HepG2 (cell line): ENCODE measurements around the gene DYNC2LI1. TPM values are rescaled to one million over a fixed set of nuclear protein-coding genes. Genes with fewer than 3 reads are reported as not detected.

Experiments used
- ATAC-seq: fragments of 200-7000 bp; cut with Tn5 transposase; 3 replicates; pipeline ENCODE4 v1.9.1; 2020; ENCODE audit warnings: mild to moderate bottlenecking, moderate library complexity
- BruUV-seq: library from RNA; stranded (reverse); fragments of 400-500 nt; replicated peaks from 2 replicates; lab custom pipeline; 2021; lab: Mats Ljungman, UMichigan
- CTCF ChIA-PET: fragments of 300-600 bp; formaldehyde crosslinking; extraction: SDS; loops from one replicate; lab custom pipeline; 2021; ENCODE audit warnings: low total read pairs, inconsistent platforms, low intra/inter-chr PET ratio; lab: Yijun Ruan, JAX
- POLR2A ChIA-PET: fragments of 350-600 bp; sonication (Branson Sonifier 250); formaldehyde crosslinking; loops from one replicate; lab custom pipeline; 2020; ENCODE audit warnings: antibody characterized with exemption, inconsistent platforms; lab: Yijun Ruan, JAX
- DNase-seq: peaks from one replicate; pipeline ENCODE4 v3.0.0-alpha.2; 2015; ENCODE audit warnings: low spot score
- FAIRE-seq: peaks from 3 replicates; lab custom pipeline; 2011; peaks lifted over from hg19 to GRCh38; lab: Jason Lieb, UNC
- H2AFZ ChIP-seq: one replicate; pipeline ENCODE4 v1.6.1; 2011; ENCODE audit warnings: low read length, inconsistent platforms
- H3K27ac ChIP-seq: fragments of 300-600 bp; 3 replicates; pipeline ENCODE4 v1.8.0; 2011; ENCODE audit warnings: mixed run types, mild to moderate bottlenecking, mixed read lengths, low read length, inconsistent platforms; ENCODE audit not compliant: insufficient read depth; ENCODE audit errors: extremely low read length
- H3K27me3 ChIP-seq, 2 experiments: fragments of 200-600 bp in 1 of 2; 2 replicates in 1 of 2; 3 replicates in 1 of 2; pipeline versions ENCODE4 v1.6.0 to v1.8.0; 2011; ENCODE audit warnings: low read length in 2 of 2, mild to moderate bottlenecking in 2 of 2, moderate library complexity in 2 of 2, inconsistent platforms in 1 of 2; ENCODE audit not compliant: insufficient read depth in 2 of 2, control insufficient read depth in 1 of 2
- H3K36me3 ChIP-seq, 2 experiments: fragments of 200-600 bp in 1 of 2; replicated peaks in 1 of 2; 2 replicates in 1 of 2; 3 replicates in 1 of 2; pipeline versions ENCODE4 v1.5.1 to v1.8.0; 2011; ENCODE audit warnings: low read length in 2 of 2, inconsistent platforms in 1 of 2; ENCODE audit not compliant: insufficient read depth in 2 of 2, control insufficient read depth in 1 of 2
- H3K4me1 ChIP-seq: 2 replicates; pipeline ENCODE4 v1.5.1; 2012; ENCODE audit warnings: low read length, inconsistent platforms; ENCODE audit not compliant: insufficient read depth
- H3K4me2 ChIP-seq: 2 replicates; pipeline ENCODE4 v1.6.0; 2011; ENCODE audit warnings: low read depth, low read length, inconsistent platforms
- H3K4me3 ChIP-seq, 3 experiments: fragments of 200-600 bp in 1 of 3; sonication (generic), shearing (Covaris generic) in 1 of 3; replicated peaks in 1 of 3; 2 replicates each; pipeline ENCODE4 v1.5.1; 2011 to 2016; ENCODE audit warnings: low read length in 3 of 3, inconsistent platforms in 2 of 3, low read depth in 2 of 3, mild to moderate bottlenecking in 2 of 3, control low read depth in 1 of 3, mixed read lengths in 1 of 3; ENCODE audit not compliant: insufficient read depth in 1 of 3
- H3K79me2 ChIP-seq: one replicate; pipeline ENCODE4 v1.6.1; 2011; ENCODE audit warnings: low read length, inconsistent platforms; ENCODE audit not compliant: insufficient read depth
- H3K9ac ChIP-seq: 2 replicates; pipeline ENCODE4 v1.6.0; 2011; ENCODE audit warnings: mild to moderate bottlenecking, low read depth, low read length, inconsistent platforms; ENCODE audit not compliant: insufficient read depth
- H3K9me3 ChIP-seq: 2 replicates; pipeline ENCODE4 v1.5.1; 2012; ENCODE audit warnings: mild to moderate bottlenecking, low read length
- H4K20me1 ChIP-seq: 2 replicates; pipeline ENCODE4 v1.6.0; 2011; ENCODE audit warnings: inconsistent platforms, mild to moderate bottlenecking, low read length, moderate library complexity; ENCODE audit not compliant: insufficient read depth
- AGO2 ChIP-seq: fragments of 200-400 bp; formaldehyde crosslinking; optimal IDR thresholded peaks from 2 replicates; pipeline ENCODE3; 2017; ENCODE audit warnings: mild to moderate bottlenecking, low read depth, low read length, moderate library complexity
- RBFOX2 ChIP-seq: fragments of 200-400 bp; formaldehyde crosslinking; IDR thresholded peaks from 2 replicates; pipeline ENCODE4 v1.6.1; 2017; ENCODE audit warnings: low read depth, mild to moderate bottlenecking, low read length
- ZKSCAN5 ChIP-seq: sonication (generic); formaldehyde crosslinking; IDR thresholded peaks from 2 replicates; pipeline ENCODE4 v1.5.1; 2020; ENCODE audit warnings: mild to moderate bottlenecking, missing genetic modification reagents
- WGBS: methylation state at CpG from one replicate; pipeline ENCODE4 v1.1.6; 2017; ENCODE audit warnings: low lambda C conversion rate; 5-methylcytosine and 5-hydroxymethylcytosine counted together
- in situ Hi-C: cut with HindIII; loops from 2 replicates; pipeline ENCODE4 v1.10.0; 2017; ENCODE audit warnings: low pct_unique_long_range_greater_than_20kb; ENCODE audit not compliant: extremely low pct_ligation_motif_present
- intact Hi-C: fragments of 100-400 bp; cut with micrococcal nuclease; formaldehyde crosslinking; loops from one replicate; pipeline ENCODE4 v1.10.0; 2022; ENCODE audit not compliant: unreplicated experiment
- polyA plus RNA-seq, 8 experiments: library from polyadenylated mRNA; depleted of rRNA in 3 of 8; stranded (reverse) in 7 of 8; unstranded in 1 of 8; fragments of >200 nt; fragmentation: Illumina TruSeq in 4 of 8; extraction: Trizol in 4 of 8; gene quantifications; 2 replicates each; pipeline versions ENCODE4 v1.2.1 to v1.2.3, GENCODE V29; 2011 to 2016; ENCODE audit warnings: low read depth in 4 of 8, missing spikeins in 1 of 8, mixed read lengths in 1 of 8; ENCODE audit not compliant: insufficient read depth in 1 of 8
- total RNA-seq, 5 experiments: library from RNA; depleted of rRNA; stranded (reverse); fragments of >200 nt; fragmentation: Illumina TruSeq; extraction: Trizol; gene quantifications; 2 replicates each; pipeline ENCODE4 v1.2.3, GENCODE V29; 2016; ENCODE audit warnings: low read depth in 1 of 5
- TF ChIP-seq, protein P1 (sequence below), 2 experiments: IDR thresholded peaks; 2 replicates each; pipeline ENCODE4 v1.6.1; 2011 to 2012; ENCODE audit warnings: low read length in 2 of 2, borderline replicate concordance in 1 of 2, low read depth in 1 of 2, mild to moderate bottlenecking in 1 of 2, moderate library complexity in 1 of 2

The DYNC2LI1 gene
- total and polyA plus RNA-seq, 2 of the 13 experiments (the other 11 are each of a cell fraction or from before 2014, with no cell fraction given) = 16.9 to 23.2 TPM

DNA sequence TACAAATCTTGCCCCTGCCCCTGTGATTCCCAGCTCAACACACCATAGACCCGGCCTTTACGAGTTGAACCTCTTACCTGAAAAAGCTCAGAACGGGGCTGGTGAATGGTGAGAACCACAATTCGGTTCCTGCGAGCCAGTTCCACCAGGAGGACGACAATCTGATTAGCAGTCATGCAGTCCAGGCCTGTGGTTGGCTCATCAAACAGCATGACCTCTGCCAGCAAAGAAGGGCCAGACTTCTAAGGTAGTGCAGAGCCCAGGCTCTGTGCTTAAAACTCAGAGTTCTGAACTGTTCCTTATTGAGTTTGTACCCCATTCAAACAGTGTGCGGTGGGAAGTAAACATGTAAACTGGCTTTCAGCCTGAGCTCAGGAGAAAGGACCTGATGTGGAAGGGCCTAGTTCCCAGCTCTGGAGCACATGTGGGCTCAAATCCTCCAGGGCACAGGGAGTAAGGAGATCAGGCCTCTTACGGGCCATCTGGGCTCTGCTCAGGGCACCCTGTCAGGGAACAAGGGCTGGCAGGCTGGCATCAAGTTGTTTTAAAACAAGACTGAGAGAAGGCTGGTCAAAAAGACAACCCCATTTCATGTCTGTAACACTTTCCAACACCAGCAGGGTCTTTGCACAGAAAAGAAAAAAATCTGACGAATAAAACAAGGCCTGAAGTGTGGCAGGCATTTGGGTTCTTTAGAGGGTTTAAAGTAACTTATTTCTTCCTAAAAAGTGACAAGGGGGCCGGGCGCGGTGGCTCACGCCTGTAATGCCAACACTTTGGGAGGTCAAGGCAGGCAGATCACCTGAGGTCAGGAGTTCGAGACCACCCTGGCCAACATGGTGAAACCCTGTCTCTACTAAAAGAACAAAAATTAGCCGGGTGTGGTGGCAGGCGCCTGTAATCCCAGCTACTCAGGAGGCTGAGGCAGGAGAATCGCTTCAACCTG lies 52.7 kb downstream of the DYNC2LI1 start (continued):
- TF ChIP-seq, protein P1, sequence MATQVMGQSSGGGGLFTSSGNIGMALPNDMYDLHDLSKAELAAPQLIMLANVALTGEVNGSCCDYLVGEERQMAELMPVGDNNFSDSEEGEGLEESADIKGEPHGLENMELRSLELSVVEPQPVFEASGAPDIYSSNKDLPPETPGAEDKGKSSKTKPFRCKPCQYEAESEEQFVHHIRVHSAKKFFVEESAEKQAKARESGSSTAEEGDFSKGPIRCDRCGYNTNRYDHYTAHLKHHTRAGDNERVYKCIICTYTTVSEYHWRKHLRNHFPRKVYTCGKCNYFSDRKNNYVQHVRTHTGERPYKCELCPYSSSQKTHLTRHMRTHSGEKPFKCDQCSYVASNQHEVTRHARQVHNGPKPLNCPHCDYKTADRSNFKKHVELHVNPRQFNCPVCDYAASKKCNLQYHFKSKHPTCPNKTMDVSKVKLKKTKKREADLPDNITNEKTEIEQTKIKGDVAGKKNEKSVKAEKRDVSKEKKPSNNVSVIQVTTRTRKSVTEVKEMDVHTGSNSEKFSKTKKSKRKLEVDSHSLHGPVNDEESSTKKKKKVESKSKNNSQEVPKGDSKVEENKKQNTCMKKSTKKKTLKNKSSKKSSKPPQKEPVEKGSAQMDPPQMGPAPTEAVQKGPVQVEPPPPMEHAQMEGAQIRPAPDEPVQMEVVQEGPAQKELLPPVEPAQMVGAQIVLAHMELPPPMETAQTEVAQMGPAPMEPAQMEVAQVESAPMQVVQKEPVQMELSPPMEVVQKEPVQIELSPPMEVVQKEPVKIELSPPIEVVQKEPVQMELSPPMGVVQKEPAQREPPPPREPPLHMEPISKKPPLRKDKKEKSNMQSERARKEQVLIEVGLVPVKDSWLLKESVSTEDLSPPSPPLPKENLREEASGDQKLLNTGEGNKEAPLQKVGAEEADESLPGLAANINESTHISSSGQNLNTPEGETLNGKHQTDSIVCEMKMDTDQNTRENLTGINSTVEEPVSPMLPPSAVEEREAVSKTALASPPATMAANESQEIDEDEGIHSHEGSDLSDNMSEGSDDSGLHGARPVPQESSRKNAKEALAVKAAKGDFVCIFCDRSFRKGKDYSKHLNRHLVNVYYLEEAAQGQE (IDR thresholded peaks at IDR 0.05; ENCODE audit: borderline replicate concordance in 1 of 2, low read depth in 1 of 2, low read length in 2 of 2) = no peak

DNA sequence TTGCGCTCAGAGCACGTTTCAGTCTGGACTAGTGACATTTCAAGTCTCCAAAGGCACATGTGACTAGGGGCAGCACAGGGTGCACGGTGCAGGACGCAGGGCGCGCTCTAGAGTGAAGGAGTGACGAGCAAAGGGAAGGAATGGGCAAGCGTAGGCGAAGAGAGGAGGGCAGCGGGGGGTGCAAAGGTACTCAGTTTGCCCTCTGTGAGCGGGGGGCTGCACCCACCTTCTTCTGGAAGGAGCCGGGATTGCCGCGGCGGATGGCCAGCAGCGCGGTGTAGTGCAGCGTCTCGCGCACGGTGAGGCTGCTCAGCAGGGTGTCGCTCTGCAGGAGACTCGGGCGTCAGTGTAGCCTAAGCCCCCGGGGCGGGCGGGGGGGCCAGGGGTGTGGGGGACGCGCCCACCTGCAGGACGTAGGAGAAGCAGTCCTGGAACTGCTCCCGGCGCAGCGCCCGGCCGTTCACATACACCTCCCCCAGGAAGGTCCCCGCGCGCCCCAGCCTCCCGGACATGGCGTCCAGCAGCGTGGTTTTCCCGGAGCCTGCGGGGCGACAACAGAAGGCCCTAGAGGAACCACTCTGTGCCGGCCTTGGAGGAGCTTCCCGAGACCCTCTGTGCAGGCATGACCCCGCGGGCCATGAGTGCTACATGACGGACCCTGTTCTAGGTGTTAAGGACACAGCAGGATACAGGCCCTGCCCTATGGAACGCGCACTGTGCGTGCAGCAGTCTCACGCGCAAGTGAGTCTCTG lies 57.9 kb downstream of the DYNC2LI1 start:
- Histone ChIP-seq H3K79me2 (no peaks in the 10 kb centered on the region), H3K9me3 (no peaks in the 10 kb centered on the region), H3K4me3 (no peak overlapping the region), H2AFZ (no peak overlapping the region), H3K4me2 (no peak overlapping the region), H3K9ac (no peak overlapping the region), H3K36me3 (peaks cover 3 to 36% of the 10 kb centered on the region in 2 experiments; a peak in 4 of 5 replicates), H4K20me1 (no peaks in the 10 kb centered on the region), H3K27me3 (no peaks in the 10 kb centered on the region), H3K27ac (no peak overlapping the region), H3K4me1 (no peaks in the 10 kb centered on the region)
- TF ChIP-seq AGO2 (peak; percentile 84), ZKSCAN5 (CRISPR knock-in tag) (no peak), RBFOX2 (peak; percentile 60)
- 96% methylated on average over 52 of the region's 54 CpGs for WGBS
- CTCF ChIA-PET = no interaction called here
- in situ Hi-C loops (no loop called here), intact Hi-C loops (no loop called here)
- POLR2A ChIA-PET = no interaction called here
- DNase-seq (no peak), FAIRE-seq (no peak), ATAC-seq (no peak; the same call in 2 of the 3 replicates)
- BruUV-seq = no TSS peak
